Mucosa of stomach (tissue), 1 donor: ENCODE results near the gene ETV4.

Experiments
- H3K27me3 ChIP-seq: one replicate; pipeline ENCODE4 v1.7.0; 2013; ENCODE audit warnings: mild to moderate bottlenecking, low read length; ENCODE audit not compliant: control insufficient read depth, insufficient read depth
- H3K36me3 ChIP-seq: one replicate; pipeline ENCODE4 v1.7.0; 2013; ENCODE audit warnings: low read length; ENCODE audit not compliant: control insufficient read depth, insufficient read depth
- H3K4me1 ChIP-seq: one replicate; pipeline ENCODE4 v1.7.0; 2013; ENCODE audit warnings: mild to moderate bottlenecking, low read length; ENCODE audit not compliant: control insufficient read depth, insufficient read depth
- H3K4me3 ChIP-seq: one replicate; pipeline ENCODE4 v1.7.0; 2013; ENCODE audit warnings: low read length
- H3K9ac ChIP-seq: one replicate; pipeline ENCODE4 v1.7.0; 2013; ENCODE audit warnings: mild to moderate bottlenecking, low read length, moderate library complexity
- H3K9me3 ChIP-seq: one replicate; pipeline ENCODE4 v1.7.0; 2013; ENCODE audit warnings: mild to moderate bottlenecking, low read length, moderate library complexity; ENCODE audit not compliant: control insufficient read depth
- donor health status: Pancreatic carcinoma.

The ETV4 gene

GRCh38 chr17:43534909-43535308, 11.2 kb downstream of the ETV4 start:
- H3K36me3 ChIP-seq, result no peaks in the 10 kb centered on the region
- H3K9ac ChIP-seq, result no peak overlapping the region

GRCh38 chr17:43533699-43534098, 12.4 kb downstream of the ETV4 start:
- no peaks in the 10 kb centered on the region for H3K27me3 ChIP-seq
- peaks cover 22% of the 10 kb centered on the region for H3K4me1 ChIP-seq
- no peak overlapping the region for H3K9ac ChIP-seq
- no peaks in the 10 kb centered on the region for H3K36me3 ChIP-seq
- no peak overlapping the region for H3K4me3 ChIP-seq
- no peaks in the 10 kb centered on the region for H3K9me3 ChIP-seq

More at GRCh38 chr17:43534909-43535308, 11.2 kb downstream of the ETV4 start:
- Histone ChIP-seq H3K4me1 (peaks cover 18% of the 10 kb centered on the region), H3K27me3 (no peaks in the 10 kb centered on the region), H3K9me3 (no peaks in the 10 kb centered on the region), H3K4me3 (no peak overlapping the region)

- Histone ChIP-seq H3K9ac (no peak overlapping the region), H3K27me3 (no peaks in the 10 kb centered on the region), H3K9me3 (no peaks in the 10 kb centered on the region), H3K4me3 (no peak overlapping the region), H3K4me1 (peaks cover 32% of the 10 kb centered on the region), H3K36me3 (no peaks in the 10 kb centered on the region)
These were observed 13.6 kb downstream of the ETV4 start for GRCh38 chr17:43532581-43532980.

GRCh38 chr17:43531955-43532354, 14.2 kb downstream of the ETV4 start:
- Histone ChIP-seq H3K4me3 (no peak overlapping the region), H3K36me3 (no peaks in the 10 kb centered on the region), H3K27me3 (no peaks in the 10 kb centered on the region), H3K9ac (no peak overlapping the region), H3K9me3 (no peaks in the 10 kb centered on the region), H3K4me1 (peaks cover 32% of the 10 kb centered on the region)

GRCh38 chr17:43531082-43531378, 15.1 kb downstream of the ETV4 start:
- Histone ChIP-seq H3K36me3 (no peaks in the 10 kb centered on the region), H3K27me3 (no peaks in the 10 kb centered on the region), H3K4me3 (no peak overlapping the region), H3K9ac (no peak overlapping the region), H3K9me3 (no peaks in the 10 kb centered on the region), H3K4me1 (peaks cover 32% of the 10 kb centered on the region)

- H3K4me1 ChIP-seq, result peaks cover 32% of the 10 kb centered on the region
- H3K27me3 ChIP-seq, result no peaks in the 10 kb centered on the region
- H3K9ac ChIP-seq, result no peak overlapping the region
- no peaks in the 10 kb centered on the region for H3K36me3 ChIP-seq
- no peaks in the 10 kb centered on the region for H3K9me3 ChIP-seq
- no peak overlapping the region for H3K4me3 ChIP-seq
These were observed 15.7 kb downstream of the ETV4 start for GRCh38 chr17:43530288-43531081.

- no peak overlapping the region for H3K4me3 ChIP-seq
- peaks cover 32% of the 10 kb centered on the region for H3K4me1 ChIP-seq
- no peaks in the 10 kb centered on the region for H3K27me3 ChIP-seq
- H3K9me3 ChIP-seq, result no peaks in the 10 kb centered on the region
- no peak overlapping the region for H3K9ac ChIP-seq
- peaks cover 5% of the 10 kb centered on the region for H3K36me3 ChIP-seq
These were observed 16.2 kb downstream of the ETV4 start for GRCh38 chr17:43529947-43530287.

- Histone ChIP-seq H3K27me3 (no peaks in the 10 kb centered on the region), H3K9me3 (no peaks in the 10 kb centered on the region), H3K4me1 (peaks cover 32% of the 10 kb centered on the region), H3K36me3 (peaks cover 10% of the 10 kb centered on the region), H3K4me3 (no peak overlapping the region), H3K9ac (no peak overlapping the region)
These were observed 16.9 kb downstream of the ETV4 start for GRCh38 chr17:43528988-43529814.

- no peaks in the 10 kb centered on the region for H3K27me3 ChIP-seq
- H3K36me3 ChIP-seq, result peaks cover 16% of the 10 kb centered on the region
- H3K4me1 ChIP-seq, result peaks cover 32% of the 10 kb centered on the region
- no peaks in the 10 kb centered on the region for H3K9me3 ChIP-seq
- H3K9ac ChIP-seq, result no peak overlapping the region
- no peak overlapping the region for H3K4me3 ChIP-seq
These were observed 17.7 kb downstream of the ETV4 start for GRCh38 chr17:43528319-43528987.

- Histone ChIP-seq H3K27me3 (no peaks in the 10 kb centered on the region), H3K9me3 (no peaks in the 10 kb centered on the region), H3K36me3 (peaks cover 22% of the 10 kb centered on the region), H3K4me3 (no peak overlapping the region), H3K4me1 (peaks cover 26% of the 10 kb centered on the region), H3K9ac (no peak overlapping the region)
These were observed 19.1 kb downstream of the ETV4 start for GRCh38 chr17:43526886-43527648.

- Histone ChIP-seq H3K4me3 (no peak overlapping the region), H3K4me1 (peaks cover 15% of the 10 kb centered on the region), H3K9ac (no peak overlapping the region), H3K9me3 (no peaks in the 10 kb centered on the region), H3K36me3 (peaks cover 29% of the 10 kb centered on the region), H3K27me3 (no peaks in the 10 kb centered on the region)
These were observed 21.1 kb downstream of the ETV4 start for GRCh38 chr17:43524945-43525575.
